ENCODE results near the gene DCAF12. TPM values are rescaled to one million over a fixed set of nuclear protein-coding genes. Genes with fewer than 3 reads are reported as not detected.
A peak's percentile ranks its signal among the peaks of the same experiment; 100 is the strongest.
"Not testable (repeated sequence)": the region's sequence is repeated elsewhere in the genome, so short reads cannot be mapped to it uniquely, and the experiment has no call there.

Gene DCAF12
- total RNA-seq, 3 donors from 2014 or later (not counting 1 experiment from before 2014, with no cell fraction given) = 14.9 to 24.3 (median 21.3) TPM

DNA sequence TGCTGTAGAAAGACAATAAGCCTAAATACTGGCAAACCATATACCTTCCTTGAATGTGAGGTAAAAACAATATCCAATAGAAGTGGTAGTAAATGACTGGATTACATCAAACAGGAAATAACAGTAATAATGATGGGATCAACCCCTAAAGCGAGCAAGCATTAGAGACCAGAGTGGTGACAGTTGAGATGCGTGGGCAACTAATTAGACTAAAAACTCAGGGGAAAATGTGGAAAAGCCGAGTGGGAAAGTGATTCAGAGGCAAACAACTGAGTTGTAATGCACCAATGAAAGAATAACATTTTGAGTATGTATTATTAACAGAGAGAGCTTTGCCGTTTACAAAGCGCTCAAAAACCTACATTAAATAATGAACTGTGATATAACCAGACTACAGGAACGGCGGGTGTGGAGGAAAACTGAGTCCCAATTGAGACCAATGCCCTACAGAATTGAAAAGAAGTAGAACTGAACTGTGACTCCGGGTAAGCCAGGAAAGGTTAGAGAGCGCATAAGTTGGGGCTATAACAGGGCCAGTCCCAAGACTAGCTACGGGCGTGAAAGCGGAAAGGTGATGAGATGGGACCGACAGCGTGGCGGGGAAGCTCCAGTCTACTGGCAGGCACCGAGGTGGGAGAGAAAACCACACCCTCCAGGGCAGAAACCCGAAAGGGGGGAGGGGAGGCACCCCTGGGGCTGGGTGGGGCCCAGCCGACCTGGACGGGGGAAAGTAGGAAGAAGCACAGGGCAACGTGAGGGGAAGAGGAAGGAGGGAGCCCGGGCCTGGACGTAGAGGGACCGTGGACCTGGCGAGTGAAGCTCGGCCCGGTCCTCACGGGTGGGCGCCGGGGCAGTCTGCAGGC is 78.4 kb downstream of the DCAF12 start:
- Histone ChIP-seq H3K27me3 (ENCODE audit: control insufficient read depth, insufficient read depth, low read length) (no peaks in the 10 kb centered on the region), H3K4me1 (ENCODE audit: control insufficient read depth, insufficient read depth, low read length) (peaks cover 16% of the 10 kb centered on the region), H3K27ac (ENCODE audit: low read length) (peak overlapping the region; percentile 82), H3K4me3 (ENCODE audit: low read length) (peak overlapping the region; percentile 88), H3K36me3 (ENCODE audit: control insufficient read depth, insufficient read depth, low read length) (no peaks in the 10 kb centered on the region), H3K9me3 (ENCODE audit: control insufficient read depth, insufficient read depth, low read length) (no peaks in the 10 kb centered on the region)
- intact Hi-C loops (cut with micrococcal nuclease) = loop anchor here (2.0 to 10.0 kb wide), 3 partner anchors 79 to 327 kb away; partner anchors contain the start of genes DCAF12, MYORG and UBAP1
- Mint-ChIP-seq H3K27ac (peak overlapping the region; percentile 99), H3K4me1 (peaks cover 24 to 30% of the 10 kb centered on the region in 2 donors), H3K36me3 (no peaks in the 10 kb centered on the region), H3K4me3 (peak overlapping the region; percentile 96), H3K9me3 (no peaks in the 10 kb centered on the region), H3K27me3 (ENCODE audit: low read depth in 2 of 2) (no peaks in the 10 kb centered on the region)
- TF ChIP-seq, protein P1, sequence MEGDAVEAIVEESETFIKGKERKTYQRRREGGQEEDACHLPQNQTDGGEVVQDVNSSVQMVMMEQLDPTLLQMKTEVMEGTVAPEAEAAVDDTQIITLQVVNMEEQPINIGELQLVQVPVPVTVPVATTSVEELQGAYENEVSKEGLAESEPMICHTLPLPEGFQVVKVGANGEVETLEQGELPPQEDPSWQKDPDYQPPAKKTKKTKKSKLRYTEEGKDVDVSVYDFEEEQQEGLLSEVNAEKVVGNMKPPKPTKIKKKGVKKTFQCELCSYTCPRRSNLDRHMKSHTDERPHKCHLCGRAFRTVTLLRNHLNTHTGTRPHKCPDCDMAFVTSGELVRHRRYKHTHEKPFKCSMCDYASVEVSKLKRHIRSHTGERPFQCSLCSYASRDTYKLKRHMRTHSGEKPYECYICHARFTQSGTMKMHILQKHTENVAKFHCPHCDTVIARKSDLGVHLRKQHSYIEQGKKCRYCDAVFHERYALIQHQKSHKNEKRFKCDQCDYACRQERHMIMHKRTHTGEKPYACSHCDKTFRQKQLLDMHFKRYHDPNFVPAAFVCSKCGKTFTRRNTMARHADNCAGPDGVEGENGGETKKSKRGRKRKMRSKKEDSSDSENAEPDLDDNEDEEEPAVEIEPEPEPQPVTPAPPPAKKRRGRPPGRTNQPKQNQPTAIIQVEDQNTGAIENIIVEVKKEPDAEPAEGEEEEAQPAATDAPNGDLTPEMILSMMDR (IDR thresholded peaks at IDR 0.05) = no peak
- under 1% methylated on average over 29 of the region's 29 CpGs for WGBS (ENCODE audit: insufficient coverage)
- peak in 1 of 2 donors; percentile 65 for DNase-seq
- peak; percentile 9 to 21 (median 11) for ATAC-seq

DNA sequence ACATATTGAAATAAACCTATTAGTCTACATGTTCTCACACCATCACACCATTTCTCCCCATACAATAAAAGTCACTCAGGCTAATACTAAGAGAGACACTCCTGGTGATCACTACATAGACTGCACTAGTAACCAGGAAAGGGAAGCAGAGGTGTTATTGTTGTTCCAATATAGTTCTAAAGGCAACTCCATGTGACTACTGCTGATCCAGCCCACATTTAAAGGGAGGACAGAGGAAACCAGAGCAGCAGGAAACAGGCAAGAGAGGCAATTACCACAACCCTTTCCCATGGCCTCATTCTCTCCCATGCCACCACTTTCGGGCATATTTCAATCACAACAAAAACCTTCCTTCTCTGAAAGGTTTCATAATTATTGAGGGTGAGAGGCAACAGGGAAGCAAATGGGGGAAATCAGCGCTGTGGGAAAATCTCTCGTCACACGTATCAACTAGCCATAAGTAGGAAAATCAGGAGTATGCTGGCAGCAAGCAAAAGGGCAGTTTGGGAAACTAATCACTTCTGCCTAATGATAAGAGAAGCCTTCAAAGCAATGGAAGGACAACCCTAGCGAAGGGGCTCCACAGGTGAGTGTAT is 79.6 kb downstream of the DCAF12 start:
- ATAC-seq = no peak
- Histone ChIP-seq H3K27ac (ENCODE audit: low read length) (no peak overlapping the region), H3K27me3 (ENCODE audit: control insufficient read depth, insufficient read depth, low read length) (no peaks in the 10 kb centered on the region), H3K4me1 (ENCODE audit: control insufficient read depth, insufficient read depth, low read length) (peaks cover 16% of the 10 kb centered on the region), H3K4me3 (ENCODE audit: low read length) (no peak overlapping the region), H3K36me3 (ENCODE audit: control insufficient read depth, insufficient read depth, low read length) (no peaks in the 10 kb centered on the region), H3K9me3 (ENCODE audit: control insufficient read depth, insufficient read depth, low read length) (no peaks in the 10 kb centered on the region)
- H3K9me3 Mint-ChIP-seq = no peaks in the 10 kb centered on the region
- DNase-seq = peak in 1 of 2 donors; percentile 28
- no peaks in the 10 kb centered on the region for H3K27me3 Mint-ChIP-seq (ENCODE audit: low read depth in 2 of 2)
- peak overlapping the region; percentile 99 for H3K27ac Mint-ChIP-seq
- 60% methylated on average over 4 of the region's 5 CpGs for WGBS (ENCODE audit: insufficient coverage)
- H3K4me3 Mint-ChIP-seq = peak overlapping the region; percentile 96
- peaks cover 24 to 30% of the 10 kb centered on the region in 2 donors for H3K4me1 Mint-ChIP-seq
- TF ChIP-seq, protein P1 (IDR thresholded peaks at IDR 0.05) = no peak
- intact Hi-C loops (cut with micrococcal nuclease) = loop anchor here (10.0 kb wide), 1 partner anchor 328 kb away; the partner anchor contains the start of gene MYORG
- H3K36me3 Mint-ChIP-seq = no peaks in the 10 kb centered on the region

DNA sequence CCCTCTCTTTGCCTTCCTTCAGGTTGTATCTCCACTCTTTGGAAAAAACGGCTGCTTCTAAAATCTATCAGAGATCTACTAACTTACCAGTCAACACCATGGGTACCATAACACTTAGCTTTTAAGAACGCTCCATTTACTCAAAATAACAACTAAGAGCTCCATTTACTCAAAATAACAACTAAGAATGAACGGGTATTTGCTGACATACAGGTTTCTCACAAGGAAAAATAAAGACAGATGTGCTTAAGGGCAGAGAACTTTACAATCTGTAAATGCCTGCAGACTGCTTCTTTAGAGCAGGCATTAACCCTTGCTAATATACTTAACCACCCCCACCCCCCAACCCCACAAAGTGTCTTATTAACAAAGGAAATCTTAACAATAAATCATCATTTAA is 80.6 kb downstream of the DCAF12 start:
- H3K36me3 ChIP-seq (ENCODE audit: control insufficient read depth, insufficient read depth, low read length) = no peaks in the 10 kb centered on the region
- 80% methylated on average over 3 of the region's 3 CpGs for WGBS (ENCODE audit: insufficient coverage)
- H3K4me1 ChIP-seq (ENCODE audit: control insufficient read depth, insufficient read depth, low read length) = peaks cover 16% of the 10 kb centered on the region
- no peak overlapping the region for H3K4me3 Mint-ChIP-seq
- TF ChIP-seq, protein P1 (IDR thresholded peaks at IDR 0.05) = no peak
- no peaks in the 10 kb centered on the region for H3K27me3 ChIP-seq (ENCODE audit: control insufficient read depth, insufficient read depth, low read length)
- H3K27ac Mint-ChIP-seq = peak overlapping the region in 1 of 2 donors; percentile 8
- no peaks in the 10 kb centered on the region for H3K27me3 Mint-ChIP-seq (ENCODE audit: low read depth in 2 of 2)
- no peak overlapping the region for H3K4me3 ChIP-seq (ENCODE audit: low read length)
- no peak overlapping the region for H3K27ac ChIP-seq (ENCODE audit: low read length)
- H3K9me3 Mint-ChIP-seq = no peaks in the 10 kb centered on the region
- H3K36me3 Mint-ChIP-seq = no peaks in the 10 kb centered on the region
- H3K9me3 ChIP-seq (ENCODE audit: control insufficient read depth, insufficient read depth, low read length) = no peaks in the 10 kb centered on the region
- peaks cover 24 to 30% of the 10 kb centered on the region in 2 donors for H3K4me1 Mint-ChIP-seq
- intact Hi-C loops (cut with micrococcal nuclease) = loop anchor here (10.0 kb wide), 1 partner anchor 329 kb away; the partner anchor contains the start of gene MYORG
- ATAC-seq (no peak), DNase-seq (no peak)

DNA sequence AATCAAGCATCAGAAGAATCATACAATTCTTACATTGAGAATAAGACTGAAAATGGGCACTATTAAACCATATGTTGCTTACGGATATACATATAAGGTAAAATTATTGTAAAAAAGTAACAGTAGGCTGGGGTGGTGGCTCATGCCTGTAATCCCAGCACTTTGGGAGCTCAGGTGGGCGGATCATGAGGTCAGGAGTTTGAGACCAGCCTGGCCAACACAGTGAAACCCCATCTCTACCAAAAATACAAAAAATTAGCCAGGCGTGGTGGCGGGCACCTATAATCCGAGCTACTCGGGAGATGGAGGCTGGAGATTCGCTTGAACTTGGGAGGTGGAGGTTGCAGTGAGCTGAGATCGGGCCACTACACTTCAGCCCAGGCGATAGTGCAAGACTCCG is 84.4 kb downstream of the DCAF12 start:
- not testable (repeated sequence) for H3K9me3 Mint-ChIP-seq; H3K27me3 ChIP-seq (ENCODE audit: control insufficient read depth, insufficient read depth, low read length); H3K36me3 Mint-ChIP-seq; H3K27me3 Mint-ChIP-seq (ENCODE audit: low read depth in 2 of 2); DNase-seq; H3K4me3 Mint-ChIP-seq; H3K27ac Mint-ChIP-seq; ATAC-seq; H3K36me3 ChIP-seq (ENCODE audit: control insufficient read depth, insufficient read depth, low read length); H3K4me3 ChIP-seq (ENCODE audit: low read length); H3K27ac ChIP-seq (ENCODE audit: low read length); H3K9me3 ChIP-seq (ENCODE audit: control insufficient read depth, insufficient read depth, low read length); H3K4me1 ChIP-seq (ENCODE audit: control insufficient read depth, insufficient read depth, low read length)
- WGBS (ENCODE audit: insufficient coverage) = 96% methylated on average over 10 of the region's 10 CpGs
- peaks cover 11% of the 10 kb centered on the region in 2 donors for H3K4me1 Mint-ChIP-seq
- intact Hi-C loops (cut with micrococcal nuclease) = loop anchor here (10.0 kb wide), 1 partner anchor 333 kb away; the partner anchor contains the start of gene MYORG

DNA sequence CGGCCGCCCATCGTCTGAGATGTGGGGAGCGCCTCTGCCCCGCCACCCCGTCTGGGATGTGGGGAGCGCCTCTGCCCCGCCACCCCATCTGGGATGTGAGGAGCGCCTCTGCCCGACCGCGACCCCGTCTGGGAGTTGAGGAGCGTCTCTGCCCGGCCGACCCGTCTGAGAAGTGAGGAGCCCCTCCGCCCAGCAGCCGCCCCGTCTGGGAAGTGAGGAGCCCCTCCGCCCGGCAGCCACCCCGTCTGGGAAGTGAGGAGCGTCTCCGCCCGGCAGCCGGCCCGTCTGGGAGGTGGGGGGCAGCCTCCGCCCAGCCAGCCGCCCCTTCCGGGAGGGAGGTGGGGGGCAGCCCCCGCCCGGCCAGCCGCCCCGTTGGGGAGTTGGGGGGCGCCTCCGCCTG is 87.6 kb downstream of the DCAF12 start:
- H3K27me3 ChIP-seq (ENCODE audit: control insufficient read depth, insufficient read depth, low read length); H3K9me3 ChIP-seq (ENCODE audit: control insufficient read depth, insufficient read depth, low read length); H3K27ac Mint-ChIP-seq; H3K27me3 Mint-ChIP-seq (ENCODE audit: low read depth in 2 of 2); intact Hi-C loops (cut with micrococcal nuclease); H3K9me3 Mint-ChIP-seq; H3K36me3 ChIP-seq (ENCODE audit: control insufficient read depth, insufficient read depth, low read length); H3K4me3 Mint-ChIP-seq; H3K4me1 Mint-ChIP-seq; DNase-seq; H3K4me1 ChIP-seq (ENCODE audit: control insufficient read depth, insufficient read depth, low read length); H3K36me3 Mint-ChIP-seq; H3K4me3 ChIP-seq (ENCODE audit: low read length); H3K27ac ChIP-seq (ENCODE audit: low read length); ATAC-seq: not testable (repeated sequence)
- WGBS (ENCODE audit: insufficient coverage) = 93% methylated on average over 34 of the region's 37 CpGs
